Activated naive CD4-positive, alpha-beta T cell treated with anti-CD3 and anti-CD28 coated beads, Interleukin-2, amount 50 U/mL, for 72 hours (primary cell): Measurements from ENCODE around the gene POU2F2. TPM values are rescaled to one million over a fixed set of nuclear protein-coding genes. Genes with fewer than 3 reads are reported as not detected.

ENCODE experiments used
- ATAC-seq, 2 donors: fragments of 150-1000 bp; cut with Tn5 transposase; 2 replicates each; pipeline ENCODE4 v1.10.0; 2021; ENCODE audit warnings: mild to moderate bottlenecking in 2 of 2, moderate library complexity in 2 of 2
- DNase-seq, 2 donors: peaks; one replicate each; pipeline ENCODE4 v3.0.0; 2021 to 2022; ENCODE audit warnings: low spot score in 2 of 2
- H3K27ac Mint-ChIP-seq, 2 donors: one replicate each; pipeline ENCODE4 v1.8.0; 2022; ENCODE audit warnings: mild to moderate bottlenecking in 2 of 2, mixed read lengths in 2 of 2
- H3K36me3 Mint-ChIP-seq, 2 donors: one replicate each; pipeline ENCODE4 v1.8.0; 2022; ENCODE audit warnings: mixed read lengths in 2 of 2
- H3K9me3 Mint-ChIP-seq, 2 donors: one replicate each; pipeline ENCODE4 v1.8.0; 2022; ENCODE audit warnings: mixed read lengths in 2 of 2
- total RNA-seq, 2 donors: library from RNA; stranded (reverse); gene quantifications; one replicate each; pipeline ENCODE4 v1.2.3, GENCODE V29; 2022

The POU2F2 gene
- total RNA-seq, 2 donors from 2014 or later, result 34.2 to 39.6 TPM

GRCh38 chr19:42161616-42162263 is 29.5 kb upstream of the POU2F2 start:
- Mint-ChIP-seq H3K36me3 (no peaks in the 10 kb centered on the region), H3K27ac (no peak overlapping the region), H3K9me3 (no peaks in the 10 kb centered on the region)
- DNase-seq, result no peak
- no peak for ATAC-seq

DNA sequence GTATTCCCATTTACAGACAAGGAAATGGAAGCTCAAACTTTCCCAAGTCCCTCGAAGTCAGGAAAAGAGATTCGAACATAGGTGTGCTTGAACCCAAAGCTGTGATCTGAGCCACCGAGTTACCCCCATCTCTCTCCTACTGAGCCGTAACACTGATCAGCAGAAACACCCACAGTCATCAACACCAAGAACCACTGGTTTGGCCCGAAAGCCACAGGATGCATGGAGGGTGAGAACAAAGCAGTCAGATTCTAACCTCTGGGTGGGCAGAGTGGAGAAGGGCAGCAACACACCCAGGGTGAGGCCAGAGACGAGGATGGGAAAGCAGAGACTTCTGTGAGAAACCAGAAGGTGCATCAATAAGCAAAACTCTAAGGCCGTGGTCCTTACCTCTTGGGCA is 27.7 kb upstream of the POU2F2 start:
- DNase-seq, result no peak
- ATAC-seq, result no peak
- Mint-ChIP-seq H3K9me3 (no peaks in the 10 kb centered on the region), H3K27ac (no peak overlapping the region), H3K36me3 (no peaks in the 10 kb centered on the region)

DNA sequence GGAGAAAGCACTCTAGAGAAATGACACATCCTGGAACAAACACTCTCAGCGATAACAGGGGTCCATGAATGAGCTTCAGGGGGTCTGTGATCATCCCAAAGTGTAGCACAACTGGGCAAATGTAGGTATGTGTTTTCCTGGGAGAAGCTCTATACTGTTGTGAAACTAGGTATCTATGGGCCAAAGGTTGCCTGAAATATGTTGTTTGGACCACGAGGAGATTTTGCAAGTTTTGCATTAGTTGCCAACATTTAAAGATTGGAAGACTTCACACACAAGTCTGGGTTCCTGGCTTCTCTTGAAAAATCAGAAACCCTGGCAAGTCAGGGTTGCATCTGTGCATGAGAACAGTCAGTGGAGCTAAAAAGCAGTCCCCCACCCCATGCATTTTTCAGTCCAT is 26.7 kb upstream of the POU2F2 start:
- Mint-ChIP-seq H3K36me3 (no peaks in the 10 kb centered on the region), H3K27ac (no peak overlapping the region), H3K9me3 (no peaks in the 10 kb centered on the region)
- no peak for DNase-seq
- ATAC-seq, result no peak

GRCh38 chr19:42156571-42156970 is 24.3 kb upstream of the POU2F2 start:
- H3K36me3 Mint-ChIP-seq, result no peaks in the 10 kb centered on the region
- ATAC-seq, result no peak
- no peaks in the 10 kb centered on the region for H3K9me3 Mint-ChIP-seq
- no peak for DNase-seq
- H3K27ac Mint-ChIP-seq, result no peak overlapping the region

DNA sequence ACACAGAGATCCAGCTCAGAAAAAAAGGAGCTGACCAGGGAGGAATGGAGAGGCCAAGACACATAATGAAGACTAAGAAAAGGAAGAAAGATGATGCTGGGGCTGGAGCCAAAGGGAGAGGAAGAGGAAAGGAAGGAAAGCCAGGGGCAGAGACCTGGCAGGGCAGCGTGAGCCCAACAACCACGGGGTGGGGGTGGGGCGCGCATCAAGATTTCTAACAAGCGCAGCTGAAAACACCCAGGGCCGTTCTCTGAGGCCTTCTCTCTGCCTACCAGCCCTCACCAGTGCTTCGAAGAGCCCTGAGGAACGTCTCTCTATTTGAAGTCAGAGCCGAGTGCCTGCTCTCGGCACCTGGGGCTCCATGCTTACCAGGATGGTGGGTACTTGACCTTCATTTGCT is 23.6 kb upstream of the POU2F2 start:
- no peaks in the 10 kb centered on the region for H3K36me3 Mint-ChIP-seq
- H3K27ac Mint-ChIP-seq, result peak overlapping the region; percentile 58 to 63

DNA sequence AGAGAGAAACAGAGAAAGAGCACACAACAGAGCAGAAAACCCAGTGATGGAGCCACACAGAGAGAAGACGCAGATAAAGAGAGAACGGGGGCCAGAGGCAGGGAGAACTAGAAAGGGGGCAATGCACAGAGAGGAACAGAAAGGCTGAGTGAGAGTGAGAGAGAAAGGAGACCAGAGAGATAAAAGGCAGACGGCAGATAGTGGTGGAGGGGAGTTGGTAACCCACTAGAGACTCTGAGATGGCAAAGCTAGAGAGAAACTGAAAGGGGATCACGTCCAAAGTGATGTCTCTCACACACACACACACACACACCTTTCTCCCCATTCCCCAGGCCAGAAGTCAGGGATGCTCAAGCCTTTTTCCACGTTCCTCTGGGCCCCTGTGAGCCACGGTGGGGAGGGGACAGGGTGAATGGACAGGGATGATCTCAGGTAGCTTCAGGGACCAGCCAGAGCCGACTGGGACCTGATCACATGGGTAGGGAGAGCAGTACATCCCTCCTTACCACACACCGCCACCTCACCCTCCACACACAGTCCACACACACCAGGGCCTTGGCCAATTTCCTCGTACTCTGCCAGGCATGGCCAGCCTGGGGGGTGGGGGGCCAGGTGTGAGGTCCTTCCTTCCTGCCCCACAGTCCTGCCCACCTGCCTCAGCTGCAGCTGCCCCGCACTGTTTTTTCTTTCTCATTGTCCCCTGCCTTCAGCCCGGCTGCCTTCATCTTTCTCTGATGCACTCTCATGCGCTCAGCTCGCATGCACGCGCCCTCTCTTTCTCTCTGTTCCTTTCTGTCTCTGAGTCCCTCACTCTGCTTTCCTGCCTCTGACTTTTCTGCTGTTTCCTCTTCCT is 22.5 kb upstream of the POU2F2 start:
- ATAC-seq (peak; percentile 54 to 61), DNase-seq (no peak)
- H3K27ac Mint-ChIP-seq, result peak overlapping the region; percentile 25 to 58
- no peaks in the 10 kb centered on the region for H3K9me3 Mint-ChIP-seq
- H3K36me3 Mint-ChIP-seq, result no peaks in the 10 kb centered on the region

More for the DNA sequence above, 23.6 kb upstream of the POU2F2 start:
- no peak for DNase-seq
- H3K9me3 Mint-ChIP-seq, result no peaks in the 10 kb centered on the region
- ATAC-seq, result no peak

- H3K27ac Mint-ChIP-seq, result peak overlapping the region in 1 of 2 donors; percentile 58
- DNase-seq, result no peak
- no peaks in the 10 kb centered on the region for H3K36me3 Mint-ChIP-seq
- H3K9me3 Mint-ChIP-seq, result no peaks in the 10 kb centered on the region
- no peak for ATAC-seq
These were observed 21.6 kb upstream of the POU2F2 start for GRCh38 chr19:42153672-42154433.

DNA sequence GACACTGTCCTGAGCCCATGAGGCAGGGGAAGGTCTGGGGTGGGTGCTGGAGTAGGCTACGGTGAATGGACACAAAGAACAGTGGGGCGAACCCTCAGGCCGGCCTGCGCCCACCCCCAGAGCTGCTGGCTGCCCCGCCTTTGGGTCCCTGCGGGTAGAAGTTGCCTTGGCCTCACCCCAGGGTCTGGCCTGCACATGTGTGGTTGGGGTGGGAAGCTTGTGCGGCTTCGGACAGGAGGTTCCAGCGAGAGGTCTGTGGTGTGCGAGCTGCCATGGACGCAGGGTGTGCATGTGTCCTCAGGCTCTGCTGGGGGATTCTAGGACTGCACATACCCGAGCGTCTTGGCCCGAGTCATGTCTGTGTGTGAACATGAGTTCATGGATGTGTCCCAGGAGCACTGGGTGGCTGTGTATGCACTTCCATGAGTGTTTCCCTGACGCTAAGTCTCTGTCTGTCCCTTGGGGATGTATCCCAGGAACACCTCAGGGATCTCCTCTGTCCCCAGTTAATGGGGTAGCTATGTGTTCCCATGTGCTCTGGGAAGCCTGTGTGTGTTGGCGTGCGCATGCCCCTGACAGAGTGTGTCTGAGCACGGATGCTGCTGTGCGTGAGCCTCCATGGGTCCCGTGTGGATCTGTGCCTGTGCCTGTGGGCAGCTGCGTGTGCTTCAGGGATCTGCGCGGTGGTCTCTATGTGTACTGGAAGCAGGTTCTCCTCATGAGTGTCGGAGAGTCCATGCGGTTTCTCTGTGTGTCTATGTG is 20.8 kb upstream of the POU2F2 start:
- Mint-ChIP-seq H3K9me3 (no peaks in the 10 kb centered on the region), H3K36me3 (no peaks in the 10 kb centered on the region), H3K27ac (peak overlapping the region in 1 of 2 donors; percentile 34)
- DNase-seq (no peak), ATAC-seq (no peak)

DNA sequence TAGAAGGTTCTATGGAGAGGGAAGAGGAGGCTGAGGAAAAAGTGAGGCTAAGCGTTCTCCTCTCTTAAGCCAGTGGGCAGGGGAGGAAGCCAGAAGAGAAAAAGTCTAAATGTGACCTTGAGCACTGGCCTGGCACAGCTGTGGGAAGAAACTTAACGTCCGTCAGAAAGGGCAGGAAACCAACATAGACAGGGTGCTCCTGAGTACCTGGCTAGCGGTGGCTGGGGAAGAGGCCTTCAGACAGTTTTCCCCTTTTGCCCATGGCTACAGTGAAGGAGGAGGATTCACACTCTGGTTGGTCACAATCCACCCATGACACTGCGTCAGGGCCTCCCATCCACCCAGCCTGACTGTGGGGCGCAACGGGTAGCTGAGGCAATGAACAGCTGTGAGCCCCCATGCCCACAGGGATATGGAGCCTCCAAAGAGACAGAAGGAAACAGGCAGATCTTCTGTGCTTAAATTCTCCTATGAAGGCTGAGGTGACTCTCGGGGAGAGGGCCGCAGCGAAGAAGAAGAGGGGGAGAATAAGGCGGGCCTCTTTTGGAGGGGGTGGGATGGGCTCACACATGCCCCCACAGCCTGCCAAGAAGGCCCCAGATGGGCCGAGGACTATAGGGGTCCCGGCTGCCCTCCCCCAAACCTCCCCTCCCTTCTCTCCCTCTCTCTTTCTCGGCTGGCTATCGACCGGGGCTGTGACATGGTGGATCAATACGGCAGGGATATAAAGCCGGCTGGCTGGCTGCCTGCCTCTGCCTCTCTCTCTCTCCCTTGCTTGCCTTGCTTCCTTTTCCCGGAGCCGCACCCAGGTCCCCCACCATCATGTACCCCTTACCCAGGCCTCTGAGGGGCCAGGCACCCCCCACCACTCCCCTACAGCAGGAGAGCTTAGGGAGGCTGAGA is 19.8 kb upstream of the POU2F2 start:
- H3K27ac Mint-ChIP-seq, result no peak overlapping the region
- no peaks in the 10 kb centered on the region for H3K9me3 Mint-ChIP-seq
- H3K36me3 Mint-ChIP-seq, result no peaks in the 10 kb centered on the region
- DNase-seq, result no peak
- no peak for ATAC-seq

DNA sequence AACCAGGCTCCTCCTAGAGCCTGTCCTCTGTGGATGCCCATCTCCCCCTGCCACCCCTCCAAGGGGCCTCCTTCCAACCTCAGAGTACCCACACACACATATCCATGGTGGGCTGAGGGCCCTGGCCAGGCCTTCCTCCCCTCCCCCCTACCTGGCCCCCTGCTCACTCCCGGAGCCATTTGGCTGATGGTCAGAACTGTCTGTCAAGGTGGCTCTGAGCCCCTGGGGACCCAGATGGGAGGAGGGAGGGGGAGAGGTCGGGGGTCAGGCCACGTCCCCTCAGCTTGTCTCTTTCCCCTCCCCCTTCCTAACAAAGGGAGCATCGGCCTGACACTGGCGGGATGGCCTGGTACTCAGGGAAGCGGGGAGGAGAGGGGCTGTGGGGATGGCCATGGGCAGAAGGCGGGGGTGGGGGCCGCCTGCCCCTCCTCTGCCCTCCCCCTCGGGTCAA is 18.7 kb upstream of the POU2F2 start:
- Mint-ChIP-seq H3K27ac (no peak overlapping the region), H3K9me3 (no peaks in the 10 kb centered on the region), H3K36me3 (no peaks in the 10 kb centered on the region)
- no peak for DNase-seq
- no peak for ATAC-seq

- Mint-ChIP-seq H3K36me3 (no peaks in the 10 kb centered on the region), H3K9me3 (no peaks in the 10 kb centered on the region), H3K27ac (no peak overlapping the region)
- DNase-seq, result no peak
- ATAC-seq, result no peak
These were observed 18.1 kb upstream of the POU2F2 start for GRCh38 chr19:42150364-42150763.

DNA sequence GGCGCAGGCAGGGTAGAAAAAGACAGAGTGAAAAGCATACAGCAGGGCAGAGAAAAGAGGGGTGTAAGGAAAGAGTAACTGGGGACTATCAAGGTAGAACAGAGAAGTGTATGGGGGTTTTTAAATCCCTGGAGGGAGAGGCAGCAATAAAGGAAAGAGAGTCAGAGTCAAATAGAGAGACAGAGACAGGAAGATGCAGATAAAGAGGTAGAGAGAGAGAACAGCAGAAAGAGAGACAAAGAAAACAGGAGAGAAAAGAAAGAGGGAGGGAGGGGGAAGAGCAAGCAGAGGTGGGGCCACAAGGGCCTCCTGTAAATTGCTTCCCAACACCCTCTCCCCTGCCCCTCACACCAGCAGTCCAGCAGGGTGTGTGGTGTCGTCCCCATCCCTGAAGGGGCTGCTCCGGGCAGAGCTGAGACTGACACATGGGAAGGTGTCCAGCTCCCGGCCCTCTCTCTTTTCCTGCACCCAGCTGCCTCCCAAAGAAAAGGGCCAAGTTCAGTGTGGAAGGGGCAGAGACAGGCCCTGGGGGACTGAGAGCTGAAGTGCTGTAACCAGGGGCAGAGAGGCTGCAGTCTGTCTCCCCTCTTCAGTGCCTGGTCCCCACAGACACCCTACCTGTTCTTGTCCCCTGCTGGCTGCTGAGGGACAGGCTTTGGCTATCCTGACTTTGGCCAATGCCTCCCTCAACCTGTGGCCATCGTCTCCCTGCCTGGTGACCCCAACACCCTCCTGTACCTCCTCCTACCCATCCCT is 17.4 kb upstream of the POU2F2 start:
- Mint-ChIP-seq H3K27ac (no peak overlapping the region), H3K36me3 (no peaks in the 10 kb centered on the region), H3K9me3 (no peaks in the 10 kb centered on the region)
- DNase-seq (no peak), ATAC-seq (no peak)

GRCh38 chr19:42148266-42148665 is 16.0 kb upstream of the POU2F2 start:
- Mint-ChIP-seq H3K36me3 (no peaks in the 10 kb centered on the region), H3K9me3 (no peaks in the 10 kb centered on the region), H3K27ac (no peak overlapping the region)
- peak in 1 of 2 donors; percentile 61 for ATAC-seq
- no peak for DNase-seq

DNA sequence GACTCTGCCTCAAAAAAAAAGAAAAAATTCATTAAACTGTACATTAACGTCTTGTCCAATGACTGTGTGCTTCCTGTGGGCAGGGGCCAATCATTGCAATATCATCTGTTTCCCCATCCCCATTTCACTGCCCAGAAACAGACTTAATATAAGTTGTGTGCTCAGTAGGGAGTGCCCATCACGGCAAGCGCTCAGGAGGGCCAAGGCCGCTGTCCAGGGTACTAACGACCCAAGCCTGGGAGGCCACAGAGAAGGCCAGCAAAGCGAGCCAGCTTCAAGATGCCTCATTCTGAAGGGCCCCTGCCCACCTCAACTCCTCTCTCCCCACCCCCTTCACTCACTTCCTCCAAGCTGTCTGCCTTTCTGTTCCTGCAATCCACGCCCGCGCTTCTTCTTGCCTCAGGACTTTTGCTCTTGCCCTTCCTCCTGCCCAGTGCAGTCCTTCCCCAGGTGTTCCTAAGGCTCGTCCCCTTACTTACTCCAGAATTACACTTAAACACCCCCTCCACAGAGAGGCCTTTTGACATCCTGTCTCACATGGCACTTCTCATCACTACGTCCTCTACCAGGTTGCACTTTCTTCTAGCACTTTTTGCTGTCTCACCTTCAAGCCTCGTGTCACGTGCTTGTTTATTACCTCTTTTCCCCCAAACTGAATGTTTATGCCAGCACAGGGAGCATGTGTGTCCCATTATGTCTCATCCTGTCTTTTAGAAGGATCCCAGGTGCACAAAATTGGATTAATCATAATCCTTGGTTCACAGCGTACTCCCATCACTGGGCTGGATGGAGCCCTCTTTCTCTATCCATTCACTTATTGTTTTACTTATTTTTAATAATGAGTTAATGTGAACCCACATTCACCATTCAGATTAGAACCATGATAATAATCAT is 11.3 kb upstream of the POU2F2 start:
- no peak for DNase-seq
- no peak for ATAC-seq
- no peaks in the 10 kb centered on the region for H3K9me3 Mint-ChIP-seq
- no peaks in the 10 kb centered on the region for H3K36me3 Mint-ChIP-seq
- no peak overlapping the region for H3K27ac Mint-ChIP-seq
